ENCODE results near the gene G6PC3.
A peak's percentile ranks its signal among the peaks of the same experiment; 100 is the strongest.

The G6PC3 gene

DNA sequence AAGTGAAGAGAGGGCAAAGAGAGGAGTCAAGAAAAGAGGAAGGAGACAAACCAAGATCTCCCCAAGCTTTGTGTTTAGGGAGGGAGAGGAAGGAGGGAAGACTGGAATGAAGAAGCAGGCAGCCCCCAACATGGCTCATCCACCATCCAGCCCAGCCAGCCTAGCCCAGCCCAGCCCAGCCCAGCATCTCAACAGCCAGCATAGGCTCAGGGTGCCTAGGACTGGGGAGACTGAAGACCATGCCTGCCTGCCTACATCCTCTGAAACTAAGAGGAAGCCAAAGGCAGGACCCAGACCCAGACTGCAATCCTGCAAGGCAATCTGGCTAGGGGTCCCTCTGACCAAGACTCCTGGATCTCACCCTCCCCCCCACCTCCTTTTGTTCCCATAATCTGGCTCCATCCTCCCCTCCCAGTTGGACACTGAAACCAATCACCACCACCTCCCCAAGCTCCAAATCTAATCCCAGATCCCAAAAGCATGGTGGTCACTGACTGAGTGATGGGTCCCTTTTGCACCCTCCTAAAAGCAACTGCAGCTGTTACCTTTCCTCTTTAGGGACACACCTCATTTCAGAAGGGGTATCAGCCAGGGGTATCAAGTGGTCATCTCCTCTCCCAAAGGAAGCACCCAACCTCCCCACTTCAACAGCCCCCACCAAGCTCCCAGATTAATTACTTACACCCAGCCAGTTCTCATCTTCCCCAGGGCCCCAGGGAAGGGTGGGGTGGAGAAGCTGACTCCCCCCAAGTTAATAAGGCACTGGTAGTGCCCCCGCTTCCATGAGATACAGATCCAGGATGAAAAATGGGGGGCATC, 51.7 kb downstream of the G6PC3 start:
- H3K4me3 ChIP-seq (replicated peaks; ENCODE audit: insufficient read depth, low read length), result peak overlapping the region; percentile 81
- H3K27me3 ChIP-seq (ENCODE audit: insufficient read depth, poor library complexity, severe bottlenecking), result no peaks in the 10 kb centered on the region
- no peak overlapping the region; the same call in 1 of the 2 replicates for H3K27ac ChIP-seq (replicated peaks)
- TF ChIP-seq, protein P1, sequence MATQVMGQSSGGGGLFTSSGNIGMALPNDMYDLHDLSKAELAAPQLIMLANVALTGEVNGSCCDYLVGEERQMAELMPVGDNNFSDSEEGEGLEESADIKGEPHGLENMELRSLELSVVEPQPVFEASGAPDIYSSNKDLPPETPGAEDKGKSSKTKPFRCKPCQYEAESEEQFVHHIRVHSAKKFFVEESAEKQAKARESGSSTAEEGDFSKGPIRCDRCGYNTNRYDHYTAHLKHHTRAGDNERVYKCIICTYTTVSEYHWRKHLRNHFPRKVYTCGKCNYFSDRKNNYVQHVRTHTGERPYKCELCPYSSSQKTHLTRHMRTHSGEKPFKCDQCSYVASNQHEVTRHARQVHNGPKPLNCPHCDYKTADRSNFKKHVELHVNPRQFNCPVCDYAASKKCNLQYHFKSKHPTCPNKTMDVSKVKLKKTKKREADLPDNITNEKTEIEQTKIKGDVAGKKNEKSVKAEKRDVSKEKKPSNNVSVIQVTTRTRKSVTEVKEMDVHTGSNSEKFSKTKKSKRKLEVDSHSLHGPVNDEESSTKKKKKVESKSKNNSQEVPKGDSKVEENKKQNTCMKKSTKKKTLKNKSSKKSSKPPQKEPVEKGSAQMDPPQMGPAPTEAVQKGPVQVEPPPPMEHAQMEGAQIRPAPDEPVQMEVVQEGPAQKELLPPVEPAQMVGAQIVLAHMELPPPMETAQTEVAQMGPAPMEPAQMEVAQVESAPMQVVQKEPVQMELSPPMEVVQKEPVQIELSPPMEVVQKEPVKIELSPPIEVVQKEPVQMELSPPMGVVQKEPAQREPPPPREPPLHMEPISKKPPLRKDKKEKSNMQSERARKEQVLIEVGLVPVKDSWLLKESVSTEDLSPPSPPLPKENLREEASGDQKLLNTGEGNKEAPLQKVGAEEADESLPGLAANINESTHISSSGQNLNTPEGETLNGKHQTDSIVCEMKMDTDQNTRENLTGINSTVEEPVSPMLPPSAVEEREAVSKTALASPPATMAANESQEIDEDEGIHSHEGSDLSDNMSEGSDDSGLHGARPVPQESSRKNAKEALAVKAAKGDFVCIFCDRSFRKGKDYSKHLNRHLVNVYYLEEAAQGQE (IDR thresholded peaks at IDR 0.05; ENCODE audit: insufficient replicate concordance, low read depth), result no peak
- peak; percentile 19; the same call in 1 of the 2 replicates for TF ChIP-seq SPI1 (IDR thresholded peaks at IDR 0.05; ENCODE audit: borderline replicate concordance, low read depth)
- no peak for TF ChIP-seq POLR2AphosphoS5 (IDR thresholded peaks at IDR 0.05; ENCODE audit: low read depth)
- DNase-seq (ENCODE audit: low read depth in 1 of 2, low spot score in 1 of 2), result no peak

GRCh38 chr17:44122816-44123355, 52.4 kb downstream of the G6PC3 start:
- no peak for DNase-seq (ENCODE audit: low read depth in 1 of 2, low spot score in 1 of 2)
- Histone ChIP-seq H3K4me3 (replicated peaks; ENCODE audit: insufficient read depth, low read length) (peak overlapping the region; percentile 81), H3K27ac (replicated peaks) (peak overlapping the region; percentile 49), H3K27me3 (ENCODE audit: insufficient read depth, poor library complexity, severe bottlenecking) (no peaks in the 10 kb centered on the region)
- no peak for TF ChIP-seq GABPA (IDR thresholded peaks at IDR 0.05; ENCODE audit: low read depth)

GRCh38 chr17:44123356-44124117, 53.0 kb downstream of the G6PC3 start, which contains the start of gene HDAC5:
HDAC5 (minus strand) TSS chr17:44123641; CDS start chr17:44117515, 6,126 bp downstream.
- no peak for TF ChIP-seq POLR2AphosphoS5 (IDR thresholded peaks at IDR 0.05; ENCODE audit: low read depth)
- TF ChIP-seq, protein P2, sequence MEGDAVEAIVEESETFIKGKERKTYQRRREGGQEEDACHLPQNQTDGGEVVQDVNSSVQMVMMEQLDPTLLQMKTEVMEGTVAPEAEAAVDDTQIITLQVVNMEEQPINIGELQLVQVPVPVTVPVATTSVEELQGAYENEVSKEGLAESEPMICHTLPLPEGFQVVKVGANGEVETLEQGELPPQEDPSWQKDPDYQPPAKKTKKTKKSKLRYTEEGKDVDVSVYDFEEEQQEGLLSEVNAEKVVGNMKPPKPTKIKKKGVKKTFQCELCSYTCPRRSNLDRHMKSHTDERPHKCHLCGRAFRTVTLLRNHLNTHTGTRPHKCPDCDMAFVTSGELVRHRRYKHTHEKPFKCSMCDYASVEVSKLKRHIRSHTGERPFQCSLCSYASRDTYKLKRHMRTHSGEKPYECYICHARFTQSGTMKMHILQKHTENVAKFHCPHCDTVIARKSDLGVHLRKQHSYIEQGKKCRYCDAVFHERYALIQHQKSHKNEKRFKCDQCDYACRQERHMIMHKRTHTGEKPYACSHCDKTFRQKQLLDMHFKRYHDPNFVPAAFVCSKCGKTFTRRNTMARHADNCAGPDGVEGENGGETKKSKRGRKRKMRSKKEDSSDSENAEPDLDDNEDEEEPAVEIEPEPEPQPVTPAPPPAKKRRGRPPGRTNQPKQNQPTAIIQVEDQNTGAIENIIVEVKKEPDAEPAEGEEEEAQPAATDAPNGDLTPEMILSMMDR (IDR thresholded peaks at IDR 0.05; ENCODE audit: insufficient read depth, low read length), result peak; percentile 34
- H3K27me3 ChIP-seq (ENCODE audit: insufficient read depth, poor library complexity, severe bottlenecking), result no peaks in the 10 kb centered on the region
- peak; percentile 84 to 94 for DNase-seq (ENCODE audit: low read depth in 1 of 2, low spot score in 1 of 2)
- peak within 1 kb of the TSS; percentile 81 for H3K4me3 ChIP-seq (replicated peaks; ENCODE audit: insufficient read depth, low read length)
- peak within 1 kb of the TSS; percentile 92 for H3K27ac ChIP-seq (replicated peaks)

DNA sequence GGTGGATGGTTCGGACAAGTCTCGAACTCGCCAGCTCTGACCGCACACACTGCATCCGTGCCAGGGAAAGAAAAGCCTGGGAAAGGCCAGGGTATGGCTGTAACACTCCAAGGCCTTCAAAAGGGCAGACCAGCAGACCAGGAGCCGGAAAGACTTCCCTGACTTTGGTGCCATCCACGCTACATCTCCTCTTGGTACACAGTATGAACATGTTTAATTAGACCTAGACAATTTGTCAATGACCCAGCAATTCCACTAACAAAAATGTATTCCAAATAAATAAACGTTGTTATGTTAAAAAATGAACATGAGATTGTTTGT, 53.5 kb downstream of the G6PC3 start:
- Histone ChIP-seq H3K4me3 (replicated peaks; ENCODE audit: insufficient read depth, low read length) (peak overlapping the region; percentile 38), H3K27me3 (ENCODE audit: insufficient read depth, poor library complexity, severe bottlenecking) (no peaks in the 10 kb centered on the region), H3K27ac (replicated peaks) (peak overlapping the region; percentile 92)
- TF ChIP-seq, protein P2 (IDR thresholded peaks at IDR 0.05; ENCODE audit: insufficient read depth, low read length), result no peak
- TF ChIP-seq, protein P1 (IDR thresholded peaks at IDR 0.05; ENCODE audit: insufficient replicate concordance, low read depth), result no peak
- TF ChIP-seq SPI1 (IDR thresholded peaks at IDR 0.05; ENCODE audit: borderline replicate concordance, low read depth) (no peak), GABPA (IDR thresholded peaks at IDR 0.05; ENCODE audit: low read depth) (no peak), POLR2AphosphoS5 (IDR thresholded peaks at IDR 0.05; ENCODE audit: low read depth) (no peak)
- no peak for DNase-seq (ENCODE audit: low read depth in 1 of 2, low spot score in 1 of 2)
